ENCODE measurements around the gene BNIP3.

- TF ChIP-seq CTCF (IDR thresholded peaks at IDR 0.05) (no peak), POLR2A (IDR thresholded peaks at IDR 0.05) (no peak)
Observed at GRCh38 chr10:131963350-131963749, 18.4 kb downstream of the BNIP3 start.

Measured in testis (tissue), 2 donors.